ENCODE measurements around the gene STARD9.

Gene STARD9

GRCh38 chr15:42704492-42704926 is 129.1 kb downstream of the STARD9 start:
- peak; percentile 28 for DNase-seq

- no peak for DNase-seq
Measured at GRCh38 chr15:42705336-42705735, 129.9 kb downstream of the STARD9 start.

GRCh38 chr15:42707068-42707467 is 131.7 kb downstream of the STARD9 start:
- DNase-seq = peak; percentile 34

- no peak for DNase-seq
Measured at GRCh38 chr15:42707873-42708544, 132.6 kb downstream of the STARD9 start.

- DNase-seq = no peak
Measured at GRCh38 chr15:42710662-42711061, 135.3 kb downstream of the STARD9 start.

GRCh38 chr15:42711746-42712145 is 136.3 kb downstream of the STARD9 start:
- DNase-seq = no peak

GRCh38 chr15:42712584-42712983 is 137.2 kb downstream of the STARD9 start:
- no peak for DNase-seq

GRCh38 chr15:42716125-42716524 is 140.7 kb downstream of the STARD9 start:
- DNase-seq = no peak

- no peak for DNase-seq
Measured at GRCh38 chr15:42716626-42717025, 141.2 kb downstream of the STARD9 start.

- no peak for DNase-seq
Measured at GRCh38 chr15:42719043-42719442, 143.6 kb downstream of the STARD9 start.

GRCh38 chr15:42720071-42720470 is 144.7 kb downstream of the STARD9 start:
- no peak for DNase-seq

- DNase-seq = no peak
Measured at GRCh38 chr15:42721016-42721415, 145.6 kb downstream of the STARD9 start.

GRCh38 chr15:42721916-42722315 is 146.5 kb downstream of the STARD9 start:
- no peak for DNase-seq

- no peak for DNase-seq
Measured at GRCh38 chr15:42723068-42723467, 147.7 kb downstream of the STARD9 start.

- no peak for DNase-seq
Measured at GRCh38 chr15:42724276-42724675, 148.9 kb downstream of the STARD9 start.

- no peak for DNase-seq
Measured at GRCh38 chr15:42725331-42725903, 150.0 kb downstream of the STARD9 start.

GRCh38 chr15:42726114-42726513 is 150.7 kb downstream of the STARD9 start:
- DNase-seq = no peak

- peak; percentile 42 for DNase-seq
Measured at GRCh38 chr15:42727750-42728381, 152.5 kb downstream of the STARD9 start.

GRCh38 chr15:42728560-42728959 is 153.2 kb downstream of the STARD9 start:
- DNase-seq = no peak

- no peak for DNase-seq
Measured at GRCh38 chr15:42728972-42729371, 153.6 kb downstream of the STARD9 start.

- no peak for DNase-seq
Measured at GRCh38 chr15:42729409-42729808, 154.0 kb downstream of the STARD9 start.

- DNase-seq = no peak
Measured at GRCh38 chr15:42730135-42730534, 154.7 kb downstream of the STARD9 start.

GRCh38 chr15:42730536-42730935 is 155.1 kb downstream of the STARD9 start:
- no peak for DNase-seq

GRCh38 chr15:42731461-42731860 is 156.1 kb downstream of the STARD9 start:
- DNase-seq = no peak

Data from NCI-H2029 (cell line).